H1 (cell line): ENCODE measurements around the gene CADM1. TPM values are rescaled to one million over a fixed set of nuclear protein-coding genes. Genes with fewer than 3 reads are reported as not detected.

Experiments used
- CTCF ChIA-PET: fragments of 300-600 bp; sonication (Branson Sonifier 250); formaldehyde crosslinking; loops from one replicate; lab custom pipeline; 2021; ENCODE audit not compliant: partially characterized antibody; lab: Charles Lee
- POLR2A ChIA-PET: fragments of 300-600 bp; sonication (Branson Sonifier 250); formaldehyde crosslinking; loops from one replicate; lab custom pipeline; 2021; ENCODE audit warnings: inconsistent platforms; ENCODE audit not compliant: partially characterized antibody; lab: Charles Lee
- DNase-seq, 2 experiments: peaks; one replicate each; pipeline versions ENCODE4 v3.0.0 to v3.0.0-alpha.2; 2010 to 2022; ENCODE audit warnings: low spot score in 2 of 2, low read depth in 1 of 2, mixed read lengths in 1 of 2
- FAIRE-seq: peaks from 2 replicates; lab custom pipeline; 2011; peaks lifted over from hg19 to GRCh38; lab: Jason Lieb, UNC
- H2AFZ ChIP-seq: 2 replicates; pipeline ENCODE4 v1.8.1; 2012; ENCODE audit warnings: low read length, inconsistent platforms
- H2AK5ac ChIP-seq: 2 replicates; pipeline ENCODE4 v1.6.1; 2013; ENCODE audit warnings: low read depth, low read length
- H2BK120ac ChIP-seq: replicated peaks from 2 replicates; pipeline ENCODE3; 2013; ENCODE audit warnings: low read depth, low read length, inconsistent platforms
- H2BK12ac ChIP-seq: 2 replicates; pipeline ENCODE4 v1.6.1; 2013; ENCODE audit warnings: low read depth, low read length
- H2BK15ac ChIP-seq: 2 replicates; pipeline ENCODE4 v1.6.1; 2013; ENCODE audit warnings: low read length
- H2BK20ac ChIP-seq: 2 replicates; pipeline ENCODE4 v1.6.1; 2013; ENCODE audit warnings: low read length
- H2BK5ac ChIP-seq: 2 replicates; pipeline ENCODE4 v1.6.1; 2013; ENCODE audit warnings: low read depth, low read length
- H3K14ac ChIP-seq: 2 replicates; pipeline ENCODE4 v1.6.1; 2013; ENCODE audit warnings: inconsistent platforms; ENCODE audit not compliant: insufficient read length
- H3K18ac ChIP-seq: 2 replicates; pipeline ENCODE4 v1.6.1; 2013; ENCODE audit warnings: low read length; ENCODE audit errors: extremely low read depth
- H3K23ac ChIP-seq: 2 replicates; pipeline ENCODE4 v1.6.1; 2013; ENCODE audit warnings: inconsistent platforms; ENCODE audit not compliant: insufficient read length
- H3K23me2 ChIP-seq: 2 replicates; pipeline ENCODE4 v1.6.1; 2013; ENCODE audit warnings: low read depth, low read length
- H3K27ac ChIP-seq: 2 replicates; pipeline ENCODE4 v1.6.1; 2011; ENCODE audit warnings: low read depth, low read length, inconsistent platforms
- H3K27me3 ChIP-seq, 4 experiments: replicated peaks in 1 of 4; 1 replicate in 1 of 4; 2 replicates in 3 of 4; pipeline versions ENCODE4 v1.6.1 to v1.8.1; 2011 to 2013; ENCODE audit warnings: low read length in 3 of 4, mild to moderate bottlenecking in 3 of 4, inconsistent platforms in 2 of 4, mixed read lengths in 2 of 4, moderate library complexity in 1 of 4; ENCODE audit not compliant: control insufficient read depth in 3 of 4, insufficient read depth in 3 of 4; ENCODE audit errors: extremely low read depth in 1 of 4
- H3K36me3 ChIP-seq, 4 experiments: 2 replicates each; pipeline versions ENCODE4 v1.6.1 to v1.8.1; 2011 to 2013; ENCODE audit warnings: mild to moderate bottlenecking in 4 of 4, low read length in 3 of 4, moderate library complexity in 2 of 4, control low read depth in 1 of 4, inconsistent platforms in 1 of 4; ENCODE audit not compliant: insufficient read depth in 4 of 4, control insufficient read depth in 2 of 4
- H3K4ac ChIP-seq: replicated peaks from 2 replicates; pipeline ENCODE3; 2013; ENCODE audit warnings: low read length, low read depth, mixed read lengths, inconsistent platforms; ENCODE audit not compliant: insufficient read length
- H3K4me1 ChIP-seq, 4 experiments: replicated peaks in 1 of 4; 1 replicate in 1 of 4; 2 replicates in 3 of 4; pipeline versions ENCODE4 v1.6.1 to v1.8.1; 2011 to 2013; ENCODE audit warnings: low read length in 3 of 4, inconsistent platforms in 2 of 4, mixed read lengths in 1 of 4; ENCODE audit not compliant: insufficient read depth in 4 of 4, control insufficient read depth in 3 of 4
- H3K4me2 ChIP-seq, 2 experiments: 2 replicates each; pipeline versions ENCODE4 v1.6.1 to v1.8.1; 2011 to 2013; ENCODE audit warnings: low read depth in 2 of 2, low read length in 2 of 2, control low read depth in 1 of 2, inconsistent platforms in 1 of 2, mild to moderate bottlenecking in 1 of 2; ENCODE audit not compliant: insufficient read depth in 1 of 2
- H3K4me3 ChIP-seq, 4 experiments: fragments of 200-600, 300-600 bp in 1 of 4; sonication (generic), shearing (Covaris generic), sonication (Bioruptor Twin) in 1 of 4; 2 replicates each; pipeline versions ENCODE4 v1.5.1 to v1.8.1; 2011 to 2016; ENCODE audit warnings: low read length in 4 of 4, low read depth in 3 of 4, control low read depth in 2 of 4, inconsistent platforms in 2 of 4, mild to moderate bottlenecking in 2 of 4, mixed read lengths in 1 of 4, moderate library complexity in 1 of 4; ENCODE audit not compliant: insufficient read depth in 2 of 4; ENCODE audit errors: extremely low read depth in 1 of 4
- H3K56ac ChIP-seq: replicated peaks from 2 replicates; pipeline ENCODE3; 2013; ENCODE audit warnings: low read depth, mild to moderate bottlenecking, mixed read lengths, low read length, inconsistent platforms; ENCODE audit not compliant: insufficient read length
- H3K79me1 ChIP-seq: 2 replicates; pipeline ENCODE4 v1.6.1; 2013; ENCODE audit warnings: low read depth, low read length, control low read depth
- H3K79me2 ChIP-seq, 2 experiments: 2 replicates each; pipeline versions ENCODE4 v1.6.1 to v1.8.1; 2012 to 2013; ENCODE audit warnings: low read length in 2 of 2, mild to moderate bottlenecking in 2 of 2, inconsistent platforms in 1 of 2; ENCODE audit not compliant: insufficient read depth in 2 of 2, control insufficient read depth in 1 of 2
- H3K9ac ChIP-seq, 4 experiments: replicated peaks in 1 of 4; 1 replicate in 1 of 4; 2 replicates in 3 of 4; pipeline versions ENCODE4 v1.6.1 to v1.8.1; 2011 to 2013; ENCODE audit warnings: low read depth in 3 of 4, low read length in 3 of 4, control low read depth in 2 of 4, mild to moderate bottlenecking in 2 of 4, moderate library complexity in 2 of 4, inconsistent platforms in 1 of 4; ENCODE audit errors: extremely low read depth in 1 of 4
- H3K9me3 ChIP-seq, 2 experiments: 2 replicates each; pipeline versions ENCODE4 v1.6.1 to v1.8.1; 2012 to 2013; ENCODE audit warnings: mild to moderate bottlenecking in 2 of 2, moderate library complexity in 2 of 2, control low read depth in 1 of 2, inconsistent platforms in 1 of 2, low read depth in 1 of 2, low read length in 1 of 2, mixed read lengths in 1 of 2; ENCODE audit not compliant: insufficient read depth in 2 of 2
- H4K20me1 ChIP-seq, 2 experiments: replicated peaks in 1 of 2; 2 replicates each; pipeline versions ENCODE3 to v1.8.1; 2011 to 2013; ENCODE audit warnings: inconsistent platforms in 2 of 2, low read length in 2 of 2, mild to moderate bottlenecking in 1 of 2; ENCODE audit not compliant: insufficient read depth in 2 of 2, control insufficient read depth in 1 of 2
- H4K5ac ChIP-seq: 2 replicates; pipeline ENCODE4 v1.6.1; 2013; ENCODE audit warnings: low read length, low read depth, mixed read lengths, inconsistent platforms; ENCODE audit not compliant: insufficient read length
- H4K8ac ChIP-seq: 2 replicates; pipeline ENCODE4 v1.8.0; 2013; ENCODE audit warnings: mild to moderate bottlenecking, moderate library complexity, low read length, inconsistent platforms; ENCODE audit not compliant: insufficient read depth; ENCODE audit errors: extremely low read depth
- H4K91ac ChIP-seq: replicated peaks from 2 replicates; pipeline ENCODE3; 2013; ENCODE audit warnings: low read length, mixed read lengths, inconsistent platforms; ENCODE audit not compliant: insufficient read length
- BACH1 ChIP-seq: IDR thresholded peaks from 2 replicates; pipeline ENCODE4 v1.6.1; 2012; ENCODE audit warnings: low read length, improper control_type of control experiment
- CHD2 ChIP-seq: IDR thresholded peaks from 2 replicates; pipeline ENCODE4 v1.6.1; 2012; ENCODE audit warnings: low read length, improper control_type of control experiment
- EGR1 ChIP-seq: IDR thresholded peaks from 2 replicates; pipeline ENCODE4 v1.6.1; 2011; ENCODE audit warnings: low read depth, low read length, borderline replicate concordance
- EZH2 ChIP-seq: fragments of 200-600 bp; sonication (generic); IDR thresholded peaks from 2 replicates; pipeline ENCODE4 v1.7.1; 2012; ENCODE audit warnings: low read depth, mild to moderate bottlenecking, moderate library complexity, low read length, inconsistent platforms; ENCODE audit not compliant: severe bottlenecking
- HDAC2 ChIP-seq, 2 experiments: fragments of 300-600 bp in 1 of 2; sonication (generic) in 1 of 2; IDR thresholded peaks; 2 replicates each; pipeline ENCODE4 v1.6.1; 2011 to 2012; ENCODE audit warnings: low read depth in 2 of 2, low read length in 2 of 2, mild to moderate bottlenecking in 2 of 2, moderate library complexity in 2 of 2, borderline replicate concordance in 1 of 2, inconsistent platforms in 1 of 2
- POU5F1 ChIP-seq: IDR thresholded peaks from 2 replicates; pipeline ENCODE4 v1.6.1; 2011; ENCODE audit warnings: low read depth, mild to moderate bottlenecking, low read length, moderate library complexity
- RAD21 ChIP-seq, 2 experiments: IDR thresholded peaks in 1 of 2; conservative IDR thresholded peaks in 1 of 2; 2 replicates each; pipeline ENCODE4 v1.6.1; 2011; ENCODE audit warnings: low read depth in 2 of 2, low read length in 2 of 2, improper control_type of control experiment in 1 of 2, inconsistent platforms in 1 of 2, mild to moderate bottlenecking in 1 of 2, moderate library complexity in 1 of 2
- RFX5 ChIP-seq: IDR thresholded peaks from 2 replicates; pipeline ENCODE4 v1.6.1; 2011; ENCODE audit warnings: low read depth, low read length, improper control_type of control experiment, borderline replicate concordance
- RNF2 ChIP-seq: fragments of 200-900, 300-1000 bp; sonication (generic); IDR thresholded peaks from 2 replicates; pipeline ENCODE4 v1.7.1; 2016; ENCODE audit warnings: borderline replicate concordance, low read depth, mild to moderate bottlenecking, antibody characterized with exemption, low read length; ENCODE audit not compliant: poor library complexity, severe bottlenecking; ENCODE audit errors: missing control alignments
- SP1 ChIP-seq: IDR thresholded peaks from 2 replicates; pipeline ENCODE4 v1.6.1; 2011; ENCODE audit warnings: low read depth, low read length
- TAF7 ChIP-seq: optimal IDR thresholded peaks from 2 replicates; pipeline ENCODE3; 2011; ENCODE audit warnings: low read depth, mild to moderate bottlenecking, inconsistent platforms, low read length, moderate library complexity, borderline replicate concordance
- TCF12 ChIP-seq: IDR thresholded peaks from 2 replicates; pipeline ENCODE4 v1.6.1; 2011; ENCODE audit warnings: low read depth, mild to moderate bottlenecking, low read length
- TEAD4 ChIP-seq: IDR thresholded peaks from 2 replicates; pipeline ENCODE4 v1.6.1; 2012; ENCODE audit warnings: low read depth, low read length, inconsistent platforms, mixed read lengths
- WGBS, 2 experiments: shearing (Covaris generic) in 1 of 2; methylation state at CpG; one replicate each; pipeline versions ENCODE4 v1.1.6 to v1.1.7; 2013 to 2015; ENCODE audit warnings: low lambda C conversion rate in 2 of 2, mixed read lengths in 2 of 2, inconsistent platforms in 1 of 2, low coverage in 1 of 2, missing lambda C conversion rate in 1 of 2; ENCODE audit not compliant: insufficient replicate concordance in 2 of 2, insufficient coverage in 1 of 2, insufficient read length in 1 of 2; ENCODE audit errors: extremely low coverage in 1 of 2, missing lambda C conversion rate in 1 of 2; 5-methylcytosine and 5-hydroxymethylcytosine counted together
- polyA plus RNA-seq, 7 experiments: library from polyadenylated mRNA; depleted of rRNA in 3 of 7; stranded (reverse) in 5 of 7; unstranded in 2 of 7; fragments of >200 nt in 5 of 7; fragments of 200-250 nt in 2 of 7; gene quantifications; 1 replicate in 5 of 7; 2 replicates in 1 of 7; 4 replicates in 1 of 7; pipeline versions ENCODE4 v1.2.1 to v1.2.3, GENCODE V29; 2011 to 2013; ENCODE audit warnings: missing spikeins in 2 of 7, mixed read lengths in 2 of 7
- total RNA-seq: library from RNA; stranded (reverse); fragmentation: NEBNext Ultra II Directional; extraction: Animal tissue kit (Norgen Biotek cat#: 25700); gene quantifications from 2 replicates; pipeline ENCODE4 v1.2.1, GENCODE V29; 2021

CADM1 gene
- total and polyA plus RNA-seq, 2 of the 8 experiments (the other 6 are each of a cell fraction or from before 2014, with no cell fraction given): 8.3 to 25.3 TPM

GRCh38 chr11:115425816-115426215 lies 78.4 kb downstream of the CADM1 start:
- no peak overlapping the region for H3K4me3 ChIP-seq
- no peak overlapping the region for H4K8ac ChIP-seq
- H2AK5ac ChIP-seq: no peak overlapping the region
- 79% methylated on average over 7 of the region's 7 CpGs; no CpG with 5 or more reads in 1 of the 2 experiments for WGBS, 2 experiments
- no peak overlapping the region for H2BK12ac ChIP-seq
- no peaks in the 10 kb centered on the region for H3K79me2 ChIP-seq
- H2BK20ac ChIP-seq: no peak overlapping the region
- no peak overlapping the region for H2BK120ac ChIP-seq
- FAIRE-seq: no peak
- no peak overlapping the region for H2BK5ac ChIP-seq
- H3K36me3 ChIP-seq: no peaks in the 10 kb centered on the region
- no peaks in the 10 kb centered on the region for H3K79me1 ChIP-seq
- H3K27me3 ChIP-seq: no peaks in the 10 kb centered on the region
- H2BK15ac ChIP-seq: no peak overlapping the region
- H3K18ac ChIP-seq: no peak overlapping the region
- H3K4me1 ChIP-seq: peaks cover 0 to 13% (median 11%) of the 10 kb centered on the region in 4 experiments; a peak in 4 of 7 replicates
- H3K56ac ChIP-seq: no peak overlapping the region
- no peaks in the 10 kb centered on the region for H4K20me1 ChIP-seq
- no peak overlapping the region for H3K9ac ChIP-seq
- H4K5ac ChIP-seq: no peak overlapping the region
- CTCF ChIA-PET: interaction anchor here (1.0 kb wide), 1 partner anchor 16 kb away, joined by 3 read pairs; no protein-coding TSS in a partner anchor
- H2AFZ ChIP-seq: no peak overlapping the region
- no peak overlapping the region for H3K4me2 ChIP-seq
- no peak overlapping the region for H3K14ac ChIP-seq
- H3K9me3 ChIP-seq: no peaks in the 10 kb centered on the region
- POLR2A ChIA-PET: no interaction called here
- no peak overlapping the region for H3K23ac ChIP-seq
- H4K91ac ChIP-seq: no peak overlapping the region
- no peak overlapping the region for H3K27ac ChIP-seq
- no peak overlapping the region for H3K4ac ChIP-seq
- H3K23me2 ChIP-seq: no peaks in the 10 kb centered on the region
- DNase-seq: no peak
- TF ChIP-seq BACH1 (no peak), RAD21 (IDR thresholded peaks at IDR 0.05 in 1 of 2, conservative IDR thresholded peaks at IDR 0.05 in 1 of 2; ENCODE audit: low read depth in 2 of 2, low read length in 2 of 2) (no peak), CHD2 (no peak), EZH2 (no peak), SP1 (no peak), POU5F1 (no peak), HDAC2 (IDR thresholded peaks at IDR 0.05; ENCODE audit: borderline replicate concordance in 1 of 2, low read depth in 2 of 2, low read length in 2 of 2) (no peak), RNF2 (no peak), EGR1 (no peak), TCF12 (no peak), RFX5 (no peak), TAF7 (no peak), TEAD4 (no peak)
